Islet of Langerhans (tissue), 1 donor: Measurements from ENCODE around the gene SERP1.
"Not testable (repeated sequence)": the region's sequence is repeated elsewhere in the genome, so short reads cannot be mapped to it uniquely, and the experiment has no call there.

ENCODE experiments used
- FAIRE-seq: peaks from one replicate; lab custom pipeline; 2011; peaks lifted over from hg19 to GRCh38; lab: Jason Lieb, UNC

Gene SERP1

DNA sequence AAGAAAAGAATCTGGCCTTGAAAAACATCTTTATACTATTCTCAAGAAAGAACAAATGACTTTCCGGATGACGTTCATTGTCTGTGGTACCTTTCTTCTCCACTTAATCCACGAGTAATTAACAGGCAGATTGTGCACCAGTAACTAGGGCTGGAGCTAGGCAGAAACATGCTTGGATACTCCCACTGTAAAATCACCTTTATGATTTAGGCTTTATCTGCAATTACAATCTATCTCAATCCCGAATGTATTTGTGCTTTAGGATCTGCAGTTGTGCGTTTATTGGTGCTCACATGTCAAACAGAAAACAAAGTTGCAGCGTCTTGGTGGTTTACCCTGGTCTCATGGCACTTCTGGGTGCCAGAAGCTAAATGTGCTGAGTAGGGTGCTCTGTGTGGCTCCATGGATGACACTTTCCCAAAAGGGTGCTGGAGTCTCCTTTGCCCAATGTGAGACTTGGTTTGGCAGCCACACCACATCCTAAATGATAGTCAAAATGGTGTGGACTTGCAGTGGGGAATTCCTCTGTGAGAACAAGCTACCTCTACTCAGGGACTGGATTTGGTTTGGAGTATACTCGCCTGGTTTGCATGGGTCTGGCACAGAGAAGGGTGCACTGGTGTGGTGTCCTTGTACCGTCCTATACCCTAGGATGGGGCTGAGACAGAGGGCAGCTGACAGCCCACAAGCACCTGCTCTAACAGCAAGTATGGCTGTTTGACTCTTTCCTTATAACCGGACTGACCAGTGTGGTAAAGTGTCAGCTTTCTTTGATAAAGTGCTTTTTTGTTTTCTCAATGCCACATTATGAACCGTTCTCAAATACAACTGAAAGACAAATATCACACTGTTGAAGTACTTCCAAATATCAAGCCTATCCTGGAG, 7.7 kb downstream of the SERP1 start:
- no peak for FAIRE-seq

DNA sequence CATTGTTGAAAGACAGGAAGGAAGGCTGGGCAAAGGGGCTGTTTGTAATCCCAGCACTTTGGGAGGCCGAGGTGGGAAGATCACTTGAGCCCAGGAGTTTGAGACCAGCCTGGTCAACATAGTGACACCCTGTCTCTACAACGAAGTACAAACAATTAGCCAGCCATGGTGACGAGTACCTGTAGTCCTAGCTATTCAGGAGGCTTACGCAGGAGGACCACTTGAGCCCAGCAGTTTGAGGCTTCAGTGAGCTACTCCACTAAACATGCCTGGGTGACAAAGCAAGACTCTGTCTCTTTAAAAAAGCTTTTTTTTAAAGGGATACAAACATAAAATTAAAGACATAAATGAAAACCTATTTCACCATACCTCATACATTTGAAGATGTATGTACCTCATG, 11.1 kb downstream of the SERP1 start:
- no peak for FAIRE-seq

DNA sequence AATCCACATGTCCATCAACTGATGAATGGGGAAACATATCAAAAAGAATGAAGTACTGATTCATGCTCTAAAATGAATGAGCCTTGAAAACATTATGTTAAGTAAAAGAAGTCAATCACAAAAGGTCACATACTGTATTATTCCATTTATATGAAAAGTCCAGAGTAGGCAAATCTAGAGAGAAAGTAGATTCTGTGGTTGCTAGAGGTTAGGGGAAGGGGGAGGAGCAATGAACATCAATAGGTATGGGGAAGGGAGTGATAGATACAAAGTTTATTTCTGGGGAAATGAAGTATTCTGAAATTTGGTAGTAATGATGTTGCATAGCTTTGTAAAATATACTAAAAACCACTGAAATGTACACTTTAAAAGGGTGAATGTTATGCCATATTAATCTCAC, 14.5 kb downstream of the SERP1 start:
- FAIRE-seq = no peak

DNA sequence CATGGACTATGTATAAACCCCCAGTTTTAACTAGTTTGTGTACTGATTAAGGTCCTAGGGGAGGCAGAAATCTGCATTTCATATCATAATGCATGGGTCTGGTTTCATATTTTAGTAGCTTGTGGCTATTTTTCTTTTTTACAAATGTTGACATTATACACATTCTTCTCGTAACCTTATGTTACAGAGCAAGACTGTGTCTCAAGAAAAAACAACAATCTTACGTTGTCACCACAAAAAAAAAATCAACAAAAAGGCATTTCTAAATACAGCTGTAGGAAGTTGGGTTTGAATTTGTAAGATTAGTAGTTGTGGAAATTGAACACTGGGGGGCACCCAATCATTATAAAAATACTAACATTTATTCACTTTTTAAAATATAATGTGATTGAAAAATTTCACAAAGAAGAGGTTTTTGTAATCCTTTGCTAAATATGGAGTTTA, 17.9 kb downstream of the SERP1 start:
- FAIRE-seq = no peak

DNA sequence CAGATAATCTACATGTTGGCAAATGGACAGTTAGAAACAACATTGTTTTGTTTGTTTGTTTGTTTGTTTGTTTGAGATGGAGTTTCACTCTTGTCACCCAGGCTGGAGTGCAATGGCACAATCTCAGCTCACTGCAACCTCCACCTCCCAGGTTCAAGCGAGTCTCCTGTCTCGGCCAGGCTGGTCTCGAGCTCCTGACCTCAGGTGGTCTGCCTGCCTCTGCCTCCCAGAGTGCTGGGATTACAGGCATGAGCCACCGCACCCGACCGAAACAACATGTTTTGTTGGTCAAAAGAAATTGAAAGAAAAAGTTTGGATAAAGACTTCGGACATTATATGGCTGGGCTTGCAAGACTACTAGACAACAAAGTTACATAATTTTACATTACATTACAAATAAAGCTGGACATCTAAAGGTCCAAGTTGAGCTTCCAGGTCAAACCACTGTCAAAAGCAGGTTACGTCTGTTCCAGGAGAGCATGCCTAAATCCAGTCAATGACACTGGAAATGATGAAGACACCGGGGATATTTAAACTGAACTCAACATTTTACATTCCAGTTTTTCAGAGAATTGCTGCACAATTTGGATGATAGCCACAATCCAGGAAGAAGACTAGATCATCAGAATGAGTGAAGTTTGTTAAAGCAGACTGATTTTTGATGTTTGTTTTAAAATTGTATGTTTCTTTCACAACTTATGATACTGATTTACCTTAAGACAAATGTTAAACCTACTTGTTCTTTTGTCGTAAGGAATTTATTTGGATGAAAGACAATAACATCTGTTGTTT, 18.6 kb downstream of the SERP1 start:
- FAIRE-seq = no peak

DNA sequence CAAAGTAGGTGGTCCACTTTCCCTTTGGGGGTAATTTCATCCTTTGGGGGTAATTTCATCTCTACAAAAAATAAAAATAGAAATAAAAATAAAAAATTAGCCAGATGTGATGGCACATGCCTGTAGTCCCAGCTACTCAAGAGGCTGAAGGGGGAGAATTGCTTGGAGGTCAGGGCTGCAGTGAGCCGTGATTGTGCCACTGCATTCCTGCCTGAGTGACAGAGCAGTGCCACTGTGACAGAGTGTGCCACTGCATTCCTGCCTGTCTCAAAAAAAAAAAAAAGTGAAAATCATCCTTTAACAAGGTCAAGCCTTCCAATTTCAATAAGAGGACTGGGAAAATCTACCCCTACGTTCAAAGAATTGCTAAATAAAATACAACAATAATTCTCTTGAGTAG, 22.8 kb downstream of the SERP1 start:
- no peak for FAIRE-seq

DNA sequence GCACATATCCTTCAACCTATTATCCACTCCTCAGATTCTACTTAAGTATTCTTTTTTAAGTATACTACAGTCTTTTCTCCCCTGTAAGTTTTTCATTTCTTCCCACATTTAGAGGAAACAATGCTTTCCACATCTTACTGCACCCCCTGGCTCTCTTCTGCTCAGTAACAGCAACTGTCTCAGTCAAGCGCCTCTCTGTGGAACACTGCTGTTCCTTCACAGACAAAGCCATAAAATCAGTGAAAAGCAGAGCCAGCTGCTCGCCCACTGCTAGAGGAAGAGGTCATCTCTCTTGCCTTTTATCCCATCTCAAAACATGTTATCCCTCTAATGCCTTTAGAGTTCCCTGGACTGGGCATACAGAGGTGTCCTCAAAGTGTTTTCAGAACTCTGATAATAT, 24.8 kb downstream of the SERP1 start:
- no peak for FAIRE-seq

DNA sequence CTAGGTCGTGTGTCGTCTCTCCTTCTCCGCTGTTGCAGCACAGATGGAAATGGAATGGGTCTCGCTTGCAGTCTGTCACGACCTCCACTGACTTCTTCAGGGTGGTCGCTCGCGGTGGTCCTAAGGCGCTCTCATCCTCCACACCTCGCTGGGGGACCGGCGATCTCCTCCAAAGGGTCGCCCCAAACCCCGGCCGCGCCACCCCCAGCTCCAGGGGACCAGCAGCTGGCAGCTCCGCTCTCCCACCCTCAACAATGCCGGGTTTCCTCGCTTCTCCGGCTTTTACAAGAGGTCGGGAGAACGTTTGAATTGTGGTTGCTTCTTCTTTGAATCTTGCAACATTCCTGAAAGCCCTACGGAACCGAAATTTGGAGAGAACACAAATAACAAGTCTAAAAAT, 25.9 kb downstream of the SERP1 start:
- no peak for FAIRE-seq

DNA sequence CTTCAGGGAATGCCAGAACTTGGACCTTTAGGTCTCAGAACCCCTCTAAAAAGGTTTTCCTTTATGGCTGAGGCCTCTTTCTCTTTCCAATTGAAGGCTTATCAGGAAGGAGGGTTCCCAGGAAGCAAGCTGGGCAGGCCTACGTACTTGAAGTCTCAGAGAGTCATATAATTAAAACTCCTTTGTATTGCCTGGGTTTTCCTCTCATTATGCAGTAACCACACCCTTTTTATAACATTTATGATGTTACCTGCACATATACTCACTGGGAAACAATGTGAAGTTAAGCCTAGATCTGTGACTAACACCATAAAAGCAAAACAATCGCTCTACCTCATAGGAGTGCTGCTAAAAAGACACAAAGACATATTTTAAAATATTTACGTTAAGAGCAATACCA, 27.3 kb downstream of the SERP1 start:
- no peak for FAIRE-seq

DNA sequence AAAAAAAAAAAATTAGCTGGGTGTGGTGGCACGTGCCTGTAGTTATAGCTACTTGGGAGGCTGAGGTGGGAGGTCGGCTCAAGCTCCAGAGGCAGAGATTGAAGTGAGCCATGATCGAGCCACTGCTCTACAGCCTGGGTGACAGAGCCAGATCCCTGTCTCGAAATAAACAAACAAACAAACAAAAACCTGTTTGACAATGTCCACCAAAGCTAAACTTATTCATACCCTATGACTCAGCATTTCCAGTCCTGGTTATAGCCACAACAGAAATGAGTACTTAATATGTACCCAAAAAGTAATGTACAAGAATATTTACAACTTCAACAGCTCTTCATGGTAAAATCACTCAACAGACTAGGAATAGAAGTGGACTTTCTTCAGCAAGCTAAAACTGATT, 31.1 kb downstream of the SERP1 start:
- no peak for FAIRE-seq

DNA sequence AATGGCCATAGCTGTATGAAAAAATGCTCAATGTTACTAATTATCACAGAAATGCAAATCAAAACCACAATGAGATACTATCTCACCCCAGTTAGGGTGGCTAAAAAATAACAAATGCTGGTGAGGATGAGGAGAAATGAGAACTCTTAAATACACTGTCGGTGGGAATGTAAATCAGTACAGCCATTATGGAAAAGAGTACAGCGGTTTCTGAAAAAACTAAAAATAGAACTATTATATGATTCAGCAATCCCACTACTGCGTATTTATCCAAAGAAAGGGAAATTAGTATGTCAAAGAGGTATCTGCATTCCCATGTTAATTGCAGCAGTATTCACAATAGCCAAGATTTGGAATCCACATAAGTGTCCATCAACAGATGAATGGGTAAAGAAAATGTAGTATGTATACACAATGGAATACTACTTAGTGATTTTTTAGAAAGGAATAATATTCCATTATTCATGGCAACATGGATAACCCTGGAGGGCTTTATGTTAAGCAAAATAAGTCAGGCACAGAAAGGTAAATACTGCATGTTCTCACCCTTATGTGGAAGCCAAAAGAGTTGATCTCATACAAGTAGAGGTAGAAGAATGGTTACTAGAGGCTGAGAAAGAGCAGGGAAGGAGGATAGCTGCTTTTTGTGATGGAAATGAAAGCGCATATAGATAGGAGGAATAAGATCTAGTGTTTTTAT, 35.0 kb downstream of the SERP1 start:
- FAIRE-seq = no peak

DNA sequence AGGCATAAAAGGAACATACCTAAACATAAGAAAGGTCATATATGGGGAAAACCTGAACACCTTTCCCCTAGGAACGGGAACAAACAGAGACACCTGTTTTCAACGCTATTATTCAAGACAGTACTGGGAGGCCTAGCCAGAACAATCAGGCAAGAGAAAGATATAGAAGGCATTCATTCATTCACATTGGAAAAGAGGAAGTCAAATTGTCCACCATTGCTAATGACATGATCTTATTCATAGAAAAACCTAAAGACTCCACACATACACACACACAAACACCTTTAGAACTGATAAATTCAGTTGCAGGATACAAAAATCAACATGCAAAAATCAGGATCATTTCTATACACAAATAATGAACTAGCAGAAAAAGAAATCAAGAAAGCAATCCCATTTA, 36.5 kb downstream of the SERP1 start:
- no peak for FAIRE-seq

DNA sequence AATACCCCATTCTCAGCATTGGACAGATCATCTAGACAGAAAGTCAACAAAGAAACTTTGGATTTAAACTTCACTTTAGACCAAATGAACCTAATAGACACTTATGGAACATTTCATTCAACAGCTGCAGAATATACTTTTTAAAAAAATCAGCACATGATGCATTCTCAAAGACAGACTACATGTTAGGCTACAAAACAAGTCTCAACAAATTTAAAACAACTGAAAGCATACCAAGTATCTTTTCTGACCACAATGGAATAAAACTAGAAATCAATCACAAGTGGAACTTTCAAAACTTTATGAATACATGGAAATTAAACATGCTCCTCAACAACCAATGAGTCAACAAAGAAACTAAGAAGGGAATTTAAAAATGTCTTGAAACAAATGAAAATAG, 37.9 kb downstream of the SERP1 start:
- no peak for FAIRE-seq

DNA sequence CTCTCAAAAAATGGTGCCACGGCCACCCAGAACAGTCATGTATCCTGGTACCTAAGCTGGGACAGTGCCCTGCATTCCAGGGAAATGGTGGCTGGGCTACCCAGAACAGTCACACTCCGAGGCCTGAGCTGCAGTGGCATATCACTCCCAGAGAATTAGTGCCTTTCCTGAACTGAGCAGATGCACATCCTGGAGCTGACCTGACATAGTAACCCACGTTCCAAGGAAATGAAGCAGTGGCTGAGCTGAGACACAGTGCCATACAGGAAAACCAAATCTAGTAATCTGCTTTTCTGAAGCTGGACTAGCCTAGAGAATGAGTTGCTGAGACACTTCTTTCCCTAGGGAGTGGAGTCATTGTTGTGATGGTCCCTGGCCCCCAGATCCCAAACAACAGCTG, 41.8 kb downstream of the SERP1 start:
- FAIRE-seq = no peak

DNA sequence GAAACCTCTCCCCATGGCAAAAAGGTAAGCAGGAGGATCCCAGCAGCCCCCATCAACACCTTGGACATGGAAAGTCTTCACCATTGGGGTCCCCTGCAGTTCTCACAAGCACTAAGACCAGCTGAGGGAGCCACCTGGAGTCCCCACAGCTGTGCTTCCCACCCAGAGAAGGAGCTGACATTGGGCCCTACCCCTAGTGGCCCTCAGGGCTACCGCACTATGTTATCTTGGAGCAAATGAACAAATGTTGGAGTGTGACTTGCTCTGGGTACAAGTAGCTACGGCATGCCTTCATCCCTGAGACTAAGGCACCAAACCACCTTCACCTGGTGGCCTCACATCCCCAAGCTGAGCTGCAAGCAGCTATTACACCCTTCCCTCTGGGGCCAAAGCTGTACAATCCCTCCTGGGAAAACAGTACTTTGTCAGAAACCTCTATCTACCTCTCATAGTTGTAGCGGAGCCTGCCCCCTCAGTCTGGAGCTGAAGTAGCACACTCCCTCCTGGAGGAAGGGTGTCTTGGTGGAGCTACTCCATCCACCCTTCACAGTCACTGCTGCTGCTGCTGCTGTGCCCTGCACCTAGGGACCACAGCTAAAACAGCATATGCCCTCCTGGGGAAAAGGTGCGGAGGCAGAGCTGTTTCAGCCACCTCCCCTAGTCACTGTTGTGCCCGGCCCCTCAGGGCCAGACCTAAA, 42.7 kb downstream of the SERP1 start:
- no peak for FAIRE-seq

DNA sequence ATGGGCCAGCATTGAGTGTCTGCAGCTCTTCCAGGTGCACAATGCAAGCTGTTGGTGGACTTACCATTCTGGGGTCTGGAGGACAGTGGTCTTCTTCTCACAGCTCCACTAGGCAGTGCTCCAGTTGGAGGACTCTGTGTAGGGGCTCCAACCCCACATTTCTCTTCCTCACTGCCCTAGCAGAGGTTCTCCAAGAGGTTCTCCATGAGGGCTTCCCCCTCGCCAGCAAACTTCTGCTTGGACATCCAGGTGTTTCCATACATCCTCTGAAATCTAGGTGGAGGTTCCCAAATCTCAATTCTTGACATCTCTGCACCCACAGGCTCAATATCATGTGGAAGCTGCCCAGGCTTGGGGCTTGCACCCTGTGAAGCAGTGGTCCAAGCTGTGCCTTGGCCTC, 45.3 kb downstream of the SERP1 start:
- not testable (repeated sequence) for FAIRE-seq

DNA sequence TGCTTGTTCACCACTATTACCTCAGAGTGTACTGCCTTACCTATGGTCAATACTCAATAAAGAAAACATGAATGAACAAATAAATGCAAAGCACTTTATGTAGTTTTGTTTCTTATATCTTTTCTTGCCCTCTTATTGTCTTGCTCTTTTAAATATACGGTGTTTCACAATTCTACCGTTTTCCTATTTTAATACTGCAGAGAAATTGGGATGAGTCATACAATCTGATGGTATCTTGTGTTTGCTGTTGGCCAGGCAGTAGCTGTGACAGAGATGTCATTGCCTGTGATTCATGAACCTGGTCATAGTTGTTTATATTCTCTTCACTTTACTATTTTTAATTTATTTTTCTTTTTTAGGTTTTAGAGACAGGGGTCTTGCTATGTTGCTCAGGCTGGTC, 48.3 kb downstream of the SERP1 start:
- no peak for FAIRE-seq

DNA sequence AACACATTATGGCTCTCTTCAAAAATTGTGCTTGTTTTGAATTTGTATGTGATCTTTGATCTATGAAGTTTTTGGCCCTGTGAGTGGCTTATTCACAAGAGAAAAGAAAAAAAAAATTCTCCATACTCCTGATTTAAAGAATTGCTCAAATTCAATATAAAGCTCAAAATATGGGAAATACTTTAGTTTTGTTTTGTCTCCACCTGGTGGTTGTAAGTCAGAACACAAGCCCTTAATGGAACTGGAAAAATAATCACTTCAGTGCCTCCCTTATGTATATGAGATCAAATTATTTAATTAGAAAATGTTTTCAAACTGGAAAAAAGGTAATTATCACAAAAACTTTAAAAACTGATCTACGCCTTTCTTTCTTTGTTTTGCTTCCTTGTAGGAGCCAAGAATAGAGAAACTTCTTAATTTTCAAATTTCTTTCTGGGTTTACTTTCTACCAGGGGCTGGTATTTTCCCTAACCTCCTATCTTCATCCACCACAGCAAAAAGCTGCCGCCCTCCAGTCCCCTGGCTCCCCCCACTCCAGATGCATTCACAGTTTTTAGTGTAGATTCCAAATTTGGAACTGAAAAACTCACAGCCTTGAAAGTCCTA, 50.6 kb downstream of the SERP1 start:
- peak; percentile 98 for FAIRE-seq

DNA sequence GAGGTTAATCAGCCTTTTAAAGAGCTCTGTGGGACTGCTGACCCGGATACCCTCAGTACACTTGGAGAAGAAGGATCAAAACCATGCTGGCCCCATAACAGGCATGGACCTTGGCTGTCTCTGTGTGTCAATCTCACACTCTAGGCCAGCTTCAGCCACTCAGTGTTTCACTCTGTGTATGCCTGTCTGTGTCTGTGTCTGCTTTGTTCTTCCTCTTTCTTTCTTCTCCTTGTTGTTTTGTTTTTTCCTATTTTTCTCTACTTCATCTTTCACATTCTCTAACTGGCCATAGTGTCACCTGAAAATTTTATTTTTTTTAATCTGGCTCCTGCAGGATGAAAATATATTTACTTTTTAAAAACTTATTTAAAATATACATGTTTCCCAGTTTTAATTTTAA, 51.1 kb downstream of the SERP1 start:
- no peak for FAIRE-seq

DNA sequence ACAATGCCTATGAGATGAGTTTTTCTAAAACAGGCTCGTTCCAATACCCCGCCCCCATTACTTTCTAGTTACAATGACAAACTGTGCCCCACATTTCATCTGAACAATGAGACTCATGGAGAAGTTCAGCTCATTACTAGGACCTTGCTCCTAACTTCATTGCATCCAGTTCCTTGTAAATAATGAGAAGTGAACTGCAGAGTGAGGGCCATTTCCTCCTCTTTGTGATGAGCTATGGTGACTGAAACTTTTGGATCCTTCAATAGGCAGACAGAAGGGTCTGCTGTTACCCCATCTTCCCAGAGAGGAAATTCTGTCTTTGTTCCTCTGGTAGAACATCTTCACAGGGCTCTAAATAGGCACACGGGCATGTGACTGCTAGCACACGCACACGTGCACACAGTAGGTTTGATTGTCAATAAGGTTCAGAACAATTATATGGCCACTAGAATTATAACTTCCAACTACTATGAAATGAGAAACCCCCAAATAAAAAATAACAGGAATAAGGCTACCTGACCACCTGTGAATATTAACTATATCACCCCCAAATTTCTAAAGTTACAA, 51.8 kb downstream of the SERP1 start:
- no peak for FAIRE-seq
